ENCODE measurements around the gene HAPLN2.

HAPLN2 gene

DNA sequence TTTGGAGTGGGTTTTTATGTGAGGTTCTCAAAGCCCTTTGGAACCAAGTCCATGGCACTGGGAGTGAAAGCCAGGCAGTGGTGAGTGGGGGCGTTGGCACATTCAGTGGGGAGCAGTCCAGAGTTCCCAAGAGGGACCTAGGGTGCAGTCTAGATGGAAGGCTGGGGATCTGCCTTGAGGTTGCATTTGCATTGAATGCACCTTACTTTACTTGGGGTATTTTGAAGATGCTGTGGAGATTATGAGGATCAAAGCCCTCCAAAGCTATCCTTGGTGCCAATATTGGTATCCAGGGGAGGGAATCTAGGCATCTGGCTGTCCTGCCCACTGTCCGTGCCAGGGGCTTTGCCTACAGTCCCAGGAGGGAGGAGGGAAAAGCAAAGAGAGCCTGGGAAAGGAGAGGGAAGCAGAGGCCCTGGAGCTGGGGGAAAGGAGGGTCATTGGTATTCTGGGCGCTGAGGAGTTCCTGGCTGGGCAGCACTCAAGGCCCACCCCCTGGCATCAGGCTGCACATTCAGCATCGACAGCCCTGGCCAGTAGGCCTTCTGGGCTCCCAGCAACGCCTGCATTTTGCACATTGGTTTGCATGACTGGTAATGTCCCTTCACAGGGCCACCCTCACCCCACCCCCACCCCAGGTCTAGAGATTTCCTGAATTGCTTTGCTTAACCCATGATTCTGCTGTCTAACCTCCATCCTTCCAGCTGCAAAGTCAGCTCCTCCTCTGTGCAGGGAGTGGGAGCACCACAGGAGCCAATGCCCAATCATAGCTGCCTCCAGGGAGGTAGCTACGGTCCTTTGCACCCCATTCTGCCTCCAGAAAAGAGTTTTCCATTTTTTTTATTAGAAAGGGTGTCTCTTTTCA lies 21.9 kb downstream of the HAPLN2 start:
- DNase-seq = no peak
- no peaks in the 10 kb centered on the region for H3K9me3 Mint-ChIP-seq
- H3K27me3 Mint-ChIP-seq = peaks cover 78 to 87% of the 10 kb centered on the region in 2 donors
- H3K4me3 Mint-ChIP-seq = peak overlapping the region; percentile 42 to 68
- H3K4me1 Mint-ChIP-seq = peaks cover 12 to 27% of the 10 kb centered on the region in 2 donors
- H3K27ac Mint-ChIP-seq = no peak overlapping the region
- H3K36me3 Mint-ChIP-seq = no peaks in the 10 kb centered on the region
- no peak for ATAC-seq (replicated peaks)

DNA sequence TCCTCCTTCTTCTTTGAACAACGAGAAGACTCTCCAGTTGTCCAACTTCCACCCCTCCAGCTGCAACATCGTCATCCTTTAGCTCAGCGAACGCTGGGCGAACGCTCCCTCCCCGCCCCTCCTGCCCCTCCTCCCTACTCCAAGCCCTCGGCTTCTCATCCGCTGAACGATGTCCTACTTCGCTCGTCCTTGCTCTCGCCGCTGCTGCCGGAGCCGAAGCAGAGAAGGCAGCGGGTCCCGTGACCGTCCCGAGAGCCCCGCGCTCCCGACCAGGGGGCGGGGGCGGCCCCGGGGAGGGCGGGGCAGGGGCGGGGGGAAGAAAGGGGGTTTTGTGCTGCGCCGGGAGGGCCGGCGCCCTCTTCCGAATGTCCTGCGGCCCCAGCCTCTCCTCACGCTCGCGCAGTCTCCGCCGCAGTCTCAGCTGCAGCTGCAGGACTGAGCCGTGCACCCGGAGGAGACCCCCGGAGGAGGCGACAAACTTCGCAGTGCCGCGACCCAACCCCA lies 22.6 kb downstream of the HAPLN2 start, which contains the start of gene BCAN:
BCAN (plus strand) TSS at position 357 of the 504 bp plus-strand sequence. CDS start 3,938 bp downstream, outside the sequence.
- peak within 1 kb of the TSS; percentile 38 for H3K27ac Mint-ChIP-seq
- DNase-seq = no peak

DNA sequence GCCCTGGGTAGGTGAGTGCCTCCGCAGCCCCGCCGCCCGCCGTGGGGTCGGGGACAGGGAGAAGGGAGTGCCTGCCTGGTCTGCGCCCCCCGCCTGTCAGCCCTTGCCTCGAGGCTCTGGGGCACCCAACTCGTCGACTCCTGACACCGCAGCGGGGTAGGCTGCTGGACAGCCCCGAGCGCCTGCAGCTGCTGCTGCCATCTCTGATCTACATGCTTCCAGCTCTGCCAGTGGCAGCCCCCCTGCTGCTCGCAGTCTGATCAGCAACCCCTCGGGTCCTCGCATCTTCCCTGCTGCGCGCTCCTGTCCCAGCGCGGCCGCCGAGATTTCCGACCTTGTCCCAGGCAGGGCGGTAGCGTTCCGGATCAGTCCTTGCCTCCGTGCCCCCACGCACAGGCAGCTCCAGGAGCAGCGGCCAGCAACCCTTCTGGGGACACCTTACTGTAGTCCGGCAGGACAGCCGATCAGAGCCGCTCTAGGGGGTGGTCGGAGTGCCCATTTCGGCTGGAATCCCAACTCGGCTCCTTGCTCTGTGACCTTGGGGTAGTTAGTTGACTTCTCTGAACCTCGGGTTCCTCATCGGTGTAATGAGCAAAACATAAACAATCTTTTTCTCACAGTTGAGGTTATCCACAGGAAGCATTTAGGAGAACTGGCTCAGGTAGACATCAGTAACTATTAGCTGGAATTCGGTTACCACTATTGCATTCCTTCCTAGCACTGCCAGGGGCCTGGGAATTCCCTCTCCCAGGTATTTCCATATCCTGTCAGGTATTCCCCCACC lies 23.2 kb downstream of the HAPLN2 start:
- DNase-seq = no peak
- H3K9me3 Mint-ChIP-seq = no peaks in the 10 kb centered on the region
- H3K36me3 Mint-ChIP-seq = no peaks in the 10 kb centered on the region
- peak overlapping the region; percentile 68 to 74 for H3K4me3 Mint-ChIP-seq
- ATAC-seq (replicated peaks) = peak; percentile 8 to 12
- H3K27me3 Mint-ChIP-seq = peaks cover 82 to 93% of the 10 kb centered on the region in 2 donors
- H3K27ac Mint-ChIP-seq = peak overlapping the region; percentile 38
- H3K4me1 Mint-ChIP-seq = peaks cover 13 to 36% of the 10 kb centered on the region in 2 donors

More for the DNA sequence above, 22.6 kb downstream of the HAPLN2 start, which contains the start of gene BCAN:
- Mint-ChIP-seq H3K4me1 (peaks cover 13 to 35% of the 10 kb centered on the region in 2 donors), H3K27me3 (peaks cover 78 to 87% of the 10 kb centered on the region in 2 donors), H3K9me3 (no peaks in the 10 kb centered on the region), H3K36me3 (no peaks in the 10 kb centered on the region), H3K4me3 (peak within 1 kb of the TSS; percentile 68 to 74)
- ATAC-seq (replicated peaks) = peak; percentile 19 to 23

DNA sequence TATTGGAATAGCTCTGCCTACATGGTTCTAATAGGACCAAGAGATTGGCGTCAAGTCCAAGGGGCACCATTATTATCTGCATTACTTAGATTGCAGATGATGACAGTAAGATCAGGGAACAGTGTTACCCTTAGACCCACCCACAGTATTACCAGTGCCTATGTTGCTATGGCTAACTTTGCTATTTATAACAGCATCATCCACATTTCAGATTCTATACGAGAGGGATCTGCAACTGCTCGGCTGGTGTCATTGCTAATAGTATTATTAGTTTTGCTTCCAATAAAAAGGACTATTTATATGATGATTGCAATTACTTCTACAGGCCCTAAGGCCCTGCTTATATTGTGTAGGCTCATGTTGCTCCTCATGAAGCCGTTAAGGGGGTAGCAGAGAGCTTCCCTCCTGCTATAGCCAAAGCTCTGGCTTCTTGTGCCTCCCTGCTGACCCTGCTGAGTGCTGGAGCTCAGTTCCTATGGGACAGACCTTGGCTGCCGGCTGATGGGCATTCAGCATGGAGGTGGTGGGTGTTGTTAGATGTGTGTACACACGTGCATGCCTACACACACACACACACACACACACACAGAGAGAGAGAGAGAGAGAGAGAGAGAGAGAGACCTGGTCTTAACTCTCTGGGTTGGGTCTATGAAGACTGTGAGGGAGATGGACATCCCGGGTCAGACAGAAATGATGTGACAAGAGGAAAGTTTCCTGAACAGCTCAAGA lies 24.0 kb downstream of the HAPLN2 start:
- no peak overlapping the region for H3K27ac Mint-ChIP-seq
- no peaks in the 10 kb centered on the region for H3K9me3 Mint-ChIP-seq
- DNase-seq = no peak

GRCh38 chr1:156643778-156644092 lies 24.5 kb downstream of the HAPLN2 start:
- no peaks in the 10 kb centered on the region for H3K9me3 Mint-ChIP-seq
- H3K27me3 Mint-ChIP-seq = peaks cover 85 to 96% of the 10 kb centered on the region in 2 donors
- H3K27ac Mint-ChIP-seq = no peak overlapping the region
- ATAC-seq (replicated peaks) (peak; percentile 89 to 92), DNase-seq (peak; percentile 41)
- no peaks in the 10 kb centered on the region for H3K36me3 Mint-ChIP-seq
- peaks cover 13 to 36% of the 10 kb centered on the region in 2 donors for H3K4me1 Mint-ChIP-seq
- H3K4me3 Mint-ChIP-seq = peak overlapping the region in 1 of 2 donors; percentile 2

More for the DNA sequence above, 24.0 kb downstream of the HAPLN2 start:
- Mint-ChIP-seq H3K27me3 (peaks cover 85 to 96% of the 10 kb centered on the region in 2 donors), H3K36me3 (no peaks in the 10 kb centered on the region), H3K4me1 (peaks cover 13 to 36% of the 10 kb centered on the region in 2 donors), H3K4me3 (peak overlapping the region in 1 of 2 donors; percentile 2)
- ATAC-seq (replicated peaks) = peak; percentile 1 to 7

GRCh38 chr1:156644146-156644545 lies 24.9 kb downstream of the HAPLN2 start:
- peak in 1 of 2 donors; percentile 11 for ATAC-seq (replicated peaks)
- H3K27me3 Mint-ChIP-seq = peaks cover 83 to 96% of the 10 kb centered on the region in 2 donors
- H3K4me1 Mint-ChIP-seq = peaks cover 13 to 36% of the 10 kb centered on the region in 2 donors
- no peak overlapping the region for H3K27ac Mint-ChIP-seq
- no peak overlapping the region for H3K4me3 Mint-ChIP-seq
- H3K36me3 Mint-ChIP-seq = no peaks in the 10 kb centered on the region
- DNase-seq = no peak
- H3K9me3 Mint-ChIP-seq = no peaks in the 10 kb centered on the region

DNA sequence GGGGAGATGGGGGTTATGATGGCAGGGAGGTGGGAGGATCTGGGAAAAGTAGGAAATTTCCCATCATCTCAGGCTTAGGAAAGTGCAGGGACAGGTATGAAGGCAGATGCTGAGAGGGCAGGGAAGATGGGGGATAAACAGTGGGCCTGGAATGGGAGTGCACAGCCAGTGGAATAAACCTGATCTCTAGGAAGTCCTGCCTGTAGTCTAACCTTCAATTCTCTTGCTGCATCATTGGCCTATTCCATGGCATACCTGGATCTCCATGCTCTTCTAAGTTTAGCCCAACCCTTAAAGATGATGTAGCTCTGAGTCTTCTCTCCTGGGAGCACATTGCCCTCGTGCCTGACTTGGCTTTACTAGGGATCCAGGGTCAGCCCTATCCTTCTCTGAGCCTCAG lies 25.4 kb downstream of the HAPLN2 start:
- Mint-ChIP-seq H3K27me3 (peaks cover 83 to 96% of the 10 kb centered on the region in 2 donors), H3K36me3 (no peaks in the 10 kb centered on the region), H3K4me1 (peaks cover 13 to 36% of the 10 kb centered on the region in 2 donors), H3K27ac (no peak overlapping the region), H3K4me3 (no peak overlapping the region), H3K9me3 (no peaks in the 10 kb centered on the region)
- ATAC-seq (replicated peaks) = no peak
- DNase-seq = no peak

DNA sequence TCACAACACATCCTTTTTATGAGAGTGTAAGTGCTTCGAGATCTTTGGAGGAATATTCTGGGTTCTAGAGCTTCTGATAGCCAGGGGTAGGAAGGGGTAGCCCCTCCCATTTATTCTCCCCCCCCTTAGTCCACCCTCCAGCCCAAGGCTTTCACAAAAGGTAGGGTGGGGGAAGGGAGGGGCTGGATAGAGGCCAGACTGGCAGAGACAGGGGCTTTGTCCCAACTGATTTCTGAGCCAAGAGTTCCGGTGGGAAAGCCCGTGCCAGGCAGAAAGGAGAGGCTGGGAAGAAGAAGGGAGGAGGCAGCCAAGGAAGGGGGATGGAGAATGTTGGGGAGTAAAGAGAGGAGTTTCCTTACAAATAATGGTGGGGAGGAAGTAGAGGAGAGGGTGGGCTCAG lies 25.8 kb downstream of the HAPLN2 start:
- no peak overlapping the region for H3K4me3 Mint-ChIP-seq
- H3K27ac Mint-ChIP-seq = no peak overlapping the region
- H3K27me3 Mint-ChIP-seq = peaks cover 80 to 94% of the 10 kb centered on the region in 2 donors

DNA sequence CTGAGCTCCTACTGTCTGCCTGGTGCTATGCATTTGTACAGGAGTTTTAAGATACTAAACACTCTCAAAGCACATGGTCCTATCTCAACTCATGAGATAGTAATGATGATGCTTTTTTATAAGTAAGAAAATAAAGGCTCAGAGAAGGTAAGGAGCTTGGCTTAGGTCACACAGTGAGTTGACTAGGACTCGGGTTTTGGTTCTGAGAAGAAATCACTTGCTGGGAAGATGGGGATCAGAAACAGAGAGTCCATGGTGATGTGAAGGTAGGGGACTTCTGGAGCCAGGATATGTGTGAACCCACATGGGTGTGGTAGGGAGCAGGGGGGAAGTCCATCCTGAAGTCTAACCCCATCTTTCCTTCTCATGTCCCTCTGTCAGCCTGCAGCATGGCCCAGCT lies 26.5 kb downstream of the HAPLN2 start:
- no peaks in the 10 kb centered on the region for H3K36me3 Mint-ChIP-seq
- H3K4me1 Mint-ChIP-seq = peaks cover 13 to 36% of the 10 kb centered on the region in 2 donors
- peaks cover 78 to 88% of the 10 kb centered on the region in 2 donors for H3K27me3 Mint-ChIP-seq
- no peak overlapping the region for H3K4me3 Mint-ChIP-seq
- H3K9me3 Mint-ChIP-seq = no peaks in the 10 kb centered on the region
- ATAC-seq (replicated peaks) = no peak
- H3K27ac Mint-ChIP-seq = no peak overlapping the region
- DNase-seq = no peak

More for the DNA sequence above, 25.8 kb downstream of the HAPLN2 start:
- DNase-seq (no peak), ATAC-seq (replicated peaks) (no peak)
- H3K36me3 Mint-ChIP-seq = no peaks in the 10 kb centered on the region
- peaks cover 13 to 36% of the 10 kb centered on the region in 2 donors for H3K4me1 Mint-ChIP-seq
- H3K9me3 Mint-ChIP-seq = no peaks in the 10 kb centered on the region

GRCh38 chr1:156646738-156647211 lies 27.6 kb downstream of the HAPLN2 start:
- Mint-ChIP-seq H3K36me3 (no peaks in the 10 kb centered on the region), H3K27ac (no peak overlapping the region), H3K9me3 (no peaks in the 10 kb centered on the region), H3K4me3 (no peak overlapping the region), H3K27me3 (peaks cover 73 to 88% of the 10 kb centered on the region in 2 donors), H3K4me1 (peaks cover 10 to 25% of the 10 kb centered on the region in 2 donors)
- DNase-seq (no peak), ATAC-seq (replicated peaks) (no peak)

- H3K4me1 Mint-ChIP-seq = peaks cover 9 to 22% of the 10 kb centered on the region in 2 donors
- no peak for ATAC-seq (replicated peaks)
- no peak for DNase-seq
- H3K36me3 Mint-ChIP-seq = no peaks in the 10 kb centered on the region
- H3K9me3 Mint-ChIP-seq = no peaks in the 10 kb centered on the region
- no peak overlapping the region for H3K4me3 Mint-ChIP-seq
- H3K27ac Mint-ChIP-seq = no peak overlapping the region
- H3K27me3 Mint-ChIP-seq = peaks cover 74 to 89% of the 10 kb centered on the region in 2 donors
These were observed 28.1 kb downstream of the HAPLN2 start for GRCh38 chr1:156647351-156647750.

GRCh38 chr1:156648496-156648895 lies 29.3 kb downstream of the HAPLN2 start:
- Mint-ChIP-seq H3K27ac (no peak overlapping the region), H3K4me1 (peaks cover 5 to 15% of the 10 kb centered on the region in 2 donors), H3K9me3 (no peaks in the 10 kb centered on the region), H3K36me3 (no peaks in the 10 kb centered on the region), H3K27me3 (peaks cover 77 to 91% of the 10 kb centered on the region in 2 donors), H3K4me3 (no peak overlapping the region)
- no peak for DNase-seq
- ATAC-seq (replicated peaks) = no peak

DNA sequence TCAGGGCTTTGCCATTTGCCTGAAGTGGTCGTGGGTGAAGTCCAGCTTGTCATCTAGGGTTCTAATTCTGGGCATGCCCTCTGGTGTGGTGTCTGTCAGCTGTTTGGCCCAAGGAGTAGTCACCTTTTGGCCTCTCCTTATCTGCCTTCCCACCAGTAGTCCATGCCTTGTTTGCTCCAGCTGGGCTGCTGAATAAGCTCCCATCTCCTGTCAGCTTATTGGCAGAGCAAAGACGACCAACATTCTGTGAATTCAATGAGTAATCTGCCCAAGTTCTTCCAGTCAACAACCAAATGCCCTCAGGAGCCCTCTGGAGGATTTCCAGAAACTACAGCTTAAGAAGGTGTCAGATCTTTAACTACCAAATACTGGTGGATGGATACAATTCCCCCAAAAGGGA lies 29.7 kb downstream of the HAPLN2 start:
- no peak for DNase-seq
- H3K27ac Mint-ChIP-seq = no peak overlapping the region
- ATAC-seq (replicated peaks) = no peak
- H3K36me3 Mint-ChIP-seq = no peaks in the 10 kb centered on the region
- peaks cover 2 to 11% of the 10 kb centered on the region in 2 donors for H3K4me1 Mint-ChIP-seq
- peaks cover 78 to 91% of the 10 kb centered on the region in 2 donors for H3K27me3 Mint-ChIP-seq
- H3K9me3 Mint-ChIP-seq = no peaks in the 10 kb centered on the region
- no peak overlapping the region for H3K4me3 Mint-ChIP-seq

All from stimulated activated naive B cell treated with anti-CD40 and anti-IgM and Interleukin-4, amounts not matched to agents 10 μg/mL and 1 μg/mL and 100 μg/mL, for 72 hours (primary cell).